ENCODE results near the gene ATXN1.

Gene ATXN1

GRCh38 chr6:16425881-16426615, 335.2 kb downstream of the ATXN1 start:
- no peak for TF ChIP-seq CTCF (conservative IDR thresholded peaks at IDR 0.05; ENCODE audit: low read length)
- no peak for TF ChIP-seq EZH2phosphoT487 (IDR thresholded peaks at IDR 0.05; ENCODE audit: borderline replicate concordance)
- no peak overlapping the region for H3K4me3 ChIP-seq (ENCODE audit: low read length, poor library complexity, severe bottlenecking)
- no peak overlapping the region for H2AFZ ChIP-seq (ENCODE audit: low read length)
- no peaks in the 10 kb centered on the region for H3K36me3 ChIP-seq (ENCODE audit: insufficient read depth, low read length)
- H3K4me1 ChIP-seq (ENCODE audit: insufficient read depth, low read length, poor library complexity, severe bottlenecking): peaks cover 16% of the 10 kb centered on the region
- no peak overlapping the region for H3K4me2 ChIP-seq (ENCODE audit: low read depth, low read length, poor library complexity, severe bottlenecking)
- no peaks in the 10 kb centered on the region for H3K9me3 ChIP-seq (ENCODE audit: insufficient read depth, low read depth, low read length)
- H3F3A ChIP-seq (ENCODE audit: low read depth): no peaks in the 10 kb centered on the region
- no peaks in the 10 kb centered on the region for H4K20me1 ChIP-seq (ENCODE audit: insufficient read depth, low read length, poor library complexity, severe bottlenecking)
- H3K79me2 ChIP-seq (ENCODE audit: insufficient read depth, low read length): no peaks in the 10 kb centered on the region
- H3K27me3 ChIP-seq (ENCODE audit: insufficient read depth, low read length, poor library complexity, severe bottlenecking): no peaks in the 10 kb centered on the region
- no peak overlapping the region for H3K9ac ChIP-seq (ENCODE audit: low read depth, low read length, poor library complexity, severe bottlenecking)
- no peaks in the 10 kb centered on the region for H3K9me2 ChIP-seq (replicated peaks; ENCODE audit: low read depth, low read length)

GRCh38 chr6:16421462-16421960, 339.7 kb downstream of the ATXN1 start:
- Histone ChIP-seq H3K9me2 (replicated peaks; ENCODE audit: low read depth, low read length) (no peaks in the 10 kb centered on the region), H3K4me1 (ENCODE audit: insufficient read depth, low read length, poor library complexity, severe bottlenecking) (peaks cover 33% of the 10 kb centered on the region)

GRCh38 chr6:16420715-16421461, 340.4 kb downstream of the ATXN1 start:
- peak overlapping the region; percentile 46 for H3K4me3 ChIP-seq (ENCODE audit: low read length, poor library complexity, severe bottlenecking)
- H3K4me2 ChIP-seq (ENCODE audit: low read depth, low read length, poor library complexity, severe bottlenecking): peak overlapping the region; percentile 71
- H3K9me2 ChIP-seq (replicated peaks; ENCODE audit: low read depth, low read length): no peaks in the 10 kb centered on the region
- H3K4me1 ChIP-seq (ENCODE audit: insufficient read depth, low read length, poor library complexity, severe bottlenecking): peaks cover 33% of the 10 kb centered on the region
- no peak for TF ChIP-seq EZH2phosphoT487 (IDR thresholded peaks at IDR 0.05; ENCODE audit: borderline replicate concordance)
- no peak for TF ChIP-seq CTCF (conservative IDR thresholded peaks at IDR 0.05; ENCODE audit: low read length)
- H3K9ac ChIP-seq (ENCODE audit: low read depth, low read length, poor library complexity, severe bottlenecking): peak overlapping the region; percentile 66
- H3K27me3 ChIP-seq (ENCODE audit: insufficient read depth, low read length, poor library complexity, severe bottlenecking): no peaks in the 10 kb centered on the region
- no peaks in the 10 kb centered on the region for H3K79me2 ChIP-seq (ENCODE audit: insufficient read depth, low read length)
- peak overlapping the region; percentile 54; the same call in 1 of the 2 replicates for H2AFZ ChIP-seq (ENCODE audit: low read length)
- no peaks in the 10 kb centered on the region for H4K20me1 ChIP-seq (ENCODE audit: insufficient read depth, low read length, poor library complexity, severe bottlenecking)
- 0 out of 2 replicates have a peak, but pooled peaks cover 2% of the 10 kb centered on the region for H3F3A ChIP-seq (ENCODE audit: low read depth)
- H3K36me3 ChIP-seq (ENCODE audit: insufficient read depth, low read length): no peaks in the 10 kb centered on the region
- H3K9me3 ChIP-seq (ENCODE audit: insufficient read depth, low read depth, low read length): no peaks in the 10 kb centered on the region

More at GRCh38 chr6:16421462-16421960, 339.7 kb downstream of the ATXN1 start:
- Histone ChIP-seq H3K4me2 (ENCODE audit: low read depth, low read length, poor library complexity, severe bottlenecking) (peak overlapping the region; percentile 71), H3K27me3 (ENCODE audit: insufficient read depth, low read length, poor library complexity, severe bottlenecking) (no peaks in the 10 kb centered on the region), H3K4me3 (ENCODE audit: low read length, poor library complexity, severe bottlenecking) (peak overlapping the region; percentile 46), H2AFZ (ENCODE audit: low read length) (peak overlapping the region; percentile 54; the same call in 1 of the 2 replicates), H4K20me1 (ENCODE audit: insufficient read depth, low read length, poor library complexity, severe bottlenecking) (no peaks in the 10 kb centered on the region), H3F3A (ENCODE audit: low read depth) (0 out of 2 replicates have a peak, but pooled peaks cover 2% of the 10 kb centered on the region), H3K9me3 (ENCODE audit: insufficient read depth, low read depth, low read length) (no peaks in the 10 kb centered on the region), H3K36me3 (ENCODE audit: insufficient read depth, low read length) (no peaks in the 10 kb centered on the region), H3K79me2 (ENCODE audit: insufficient read depth, low read length) (no peaks in the 10 kb centered on the region), H3K9ac (ENCODE audit: low read depth, low read length, poor library complexity, severe bottlenecking) (peak overlapping the region; percentile 66)
- TF ChIP-seq CTCF (conservative IDR thresholded peaks at IDR 0.05; ENCODE audit: low read length): no peak
- no peak for TF ChIP-seq EZH2phosphoT487 (IDR thresholded peaks at IDR 0.05; ENCODE audit: borderline replicate concordance)

All from Loucy (cell line).